Thyroid gland (tissue), 4 donors: ENCODE measurements around the gene MUC20. TPM values are rescaled to one million over a fixed set of nuclear protein-coding genes. Genes with fewer than 3 reads are reported as not detected.

Experiments
- DNase-seq, 2 donors: peaks; one replicate each; pipeline ENCODE4 v3.0.0-alpha.2; 2019
- H3K27ac ChIP-seq, 3 donors: fragments of 200-600 bp; sonication (generic); 1 replicate in 2 of 3; 2 replicates in 1 of 3; pipeline ENCODE4 v1.5.1; 2016 to 2019; ENCODE audit warnings: mild to moderate bottlenecking in 1 of 3, moderate library complexity in 1 of 3
- H3K27me3 ChIP-seq: fragments of 200-600 bp; sonication (generic); one replicate; pipeline ENCODE4 v1.5.1; 2019
- H3K36me3 ChIP-seq, 2 donors: fragments of 200-600 bp; sonication (generic); one replicate each; pipeline ENCODE4 v1.5.1; 2016 to 2019
- H3K4me1 ChIP-seq, 2 donors: fragments of 200-600 bp; sonication (generic); one replicate each; pipeline ENCODE4 v1.5.1; 2017 to 2019
- H3K4me3 ChIP-seq, 3 donors: fragments of 200-600 bp; sonication (generic); replicated peaks in 1 of 3; 1 replicate in 2 of 3; 2 replicates in 1 of 3; pipeline ENCODE4 v1.5.1; 2016; ENCODE audit warnings: mild to moderate bottlenecking in 1 of 3
- H3K9me3 ChIP-seq: fragments of 200-600 bp; sonication (generic); one replicate; pipeline ENCODE4 v1.5.1; 2017
- POLR2A ChIP-seq, 2 donors: fragments of 450-650 bp; IDR thresholded peaks; one replicate each; pipeline ENCODE4 v1.6.1; 2017; ENCODE audit warnings: antibody characterized with exemption in 2 of 2, mild to moderate bottlenecking in 2 of 2, moderate library complexity in 1 of 2
- WGBS, 2 donors: methylation state at CpG; one replicate each; pipeline ENCODE4 v1.1.5; 2017; 5-methylcytosine and 5-hydroxymethylcytosine counted together
- intact Hi-C: fragments of 100-400 bp; cut with DNase I; formaldehyde crosslinking; loops from one replicate; pipeline ENCODE4 v1.15.1; 2023
- total RNA-seq, 4 donors: library from RNA; depleted of rRNA; stranded (reverse); fragments of >200 nt; gene quantifications; one replicate each; pipeline ENCODE4 v1.2.3, GENCODE V29; 2016
- TF ChIP-seq, protein P1 (sequence below), 6 experiments: fragments of 200-600 bp in 3 of 6; fragments of 450-650 bp in 3 of 6; sonication (generic) in 3 of 6; IDR thresholded peaks; one replicate each; pipeline ENCODE4 v1.5.1; 2016 to 2019; ENCODE audit warnings: antibody characterized with exemption in 6 of 6, mild to moderate bottlenecking in 2 of 6, inconsistent platforms in 1 of 6, moderate library complexity in 1 of 6

MUC20 gene
- total RNA-seq, 4 donors from 2014 or later: 3.9 to 18.4 (median 13.9) TPM

- H3K36me3 ChIP-seq: no peaks in the 10 kb centered on the region
- no peaks in the 10 kb centered on the region for H3K9me3 ChIP-seq
- H3K4me3 ChIP-seq: no peak overlapping the region
- intact Hi-C loops: no loop called here
- no peak overlapping the region for H3K27ac ChIP-seq
- H3K4me1 ChIP-seq: peaks cover 3 to 6% of the 10 kb centered on the region in 2 donors
- H3K27me3 ChIP-seq: no peaks in the 10 kb centered on the region
- no peak for TF ChIP-seq POLR2A (IDR thresholded peaks at IDR 0.05)
- TF ChIP-seq, protein P1, sequence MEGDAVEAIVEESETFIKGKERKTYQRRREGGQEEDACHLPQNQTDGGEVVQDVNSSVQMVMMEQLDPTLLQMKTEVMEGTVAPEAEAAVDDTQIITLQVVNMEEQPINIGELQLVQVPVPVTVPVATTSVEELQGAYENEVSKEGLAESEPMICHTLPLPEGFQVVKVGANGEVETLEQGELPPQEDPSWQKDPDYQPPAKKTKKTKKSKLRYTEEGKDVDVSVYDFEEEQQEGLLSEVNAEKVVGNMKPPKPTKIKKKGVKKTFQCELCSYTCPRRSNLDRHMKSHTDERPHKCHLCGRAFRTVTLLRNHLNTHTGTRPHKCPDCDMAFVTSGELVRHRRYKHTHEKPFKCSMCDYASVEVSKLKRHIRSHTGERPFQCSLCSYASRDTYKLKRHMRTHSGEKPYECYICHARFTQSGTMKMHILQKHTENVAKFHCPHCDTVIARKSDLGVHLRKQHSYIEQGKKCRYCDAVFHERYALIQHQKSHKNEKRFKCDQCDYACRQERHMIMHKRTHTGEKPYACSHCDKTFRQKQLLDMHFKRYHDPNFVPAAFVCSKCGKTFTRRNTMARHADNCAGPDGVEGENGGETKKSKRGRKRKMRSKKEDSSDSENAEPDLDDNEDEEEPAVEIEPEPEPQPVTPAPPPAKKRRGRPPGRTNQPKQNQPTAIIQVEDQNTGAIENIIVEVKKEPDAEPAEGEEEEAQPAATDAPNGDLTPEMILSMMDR (IDR thresholded peaks at IDR 0.05): no peak
- WGBS, 2 donors: 88 to 89% methylated on average over 19 to 25 of the region's 30 CpGs
- no peak for DNase-seq
Observed at GRCh38 chr3:195750797-195751520, 30.2 kb downstream of the MUC20 start.

DNA sequence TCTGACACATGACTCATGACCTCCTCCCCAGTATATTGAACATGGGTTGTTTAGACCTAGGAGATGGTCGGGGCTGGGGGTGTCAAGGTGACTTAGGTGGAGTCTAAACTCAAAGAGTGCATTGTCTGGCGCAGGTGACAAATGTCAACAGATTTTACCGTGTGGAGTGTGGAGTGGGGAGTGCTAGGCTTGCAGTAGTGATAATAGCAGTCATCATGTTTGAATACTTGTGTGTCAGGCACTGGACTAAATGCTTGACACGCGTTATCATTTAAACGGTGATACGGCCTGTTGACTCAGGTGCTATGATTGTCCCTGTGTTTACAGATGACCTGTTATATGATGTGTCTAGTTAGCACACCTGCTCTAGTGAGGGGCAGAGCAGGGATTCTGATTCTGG is 30.8 kb downstream of the MUC20 start:
- no peaks in the 10 kb centered on the region for H3K27me3 ChIP-seq
- WGBS, 2 donors: 78 to 82% methylated on average over 7 of the region's 7 CpGs
- intact Hi-C loops: no loop called here
- no peaks in the 10 kb centered on the region for H3K9me3 ChIP-seq
- peaks cover 3 to 6% of the 10 kb centered on the region in 2 donors for H3K4me1 ChIP-seq
- no peak overlapping the region for H3K4me3 ChIP-seq
- H3K27ac ChIP-seq: no peak overlapping the region
- no peak for TF ChIP-seq POLR2A (IDR thresholded peaks at IDR 0.05)
- TF ChIP-seq, protein P1 (IDR thresholded peaks at IDR 0.05): no peak
- no peaks in the 10 kb centered on the region for H3K36me3 ChIP-seq
- DNase-seq: no peak

DNA sequence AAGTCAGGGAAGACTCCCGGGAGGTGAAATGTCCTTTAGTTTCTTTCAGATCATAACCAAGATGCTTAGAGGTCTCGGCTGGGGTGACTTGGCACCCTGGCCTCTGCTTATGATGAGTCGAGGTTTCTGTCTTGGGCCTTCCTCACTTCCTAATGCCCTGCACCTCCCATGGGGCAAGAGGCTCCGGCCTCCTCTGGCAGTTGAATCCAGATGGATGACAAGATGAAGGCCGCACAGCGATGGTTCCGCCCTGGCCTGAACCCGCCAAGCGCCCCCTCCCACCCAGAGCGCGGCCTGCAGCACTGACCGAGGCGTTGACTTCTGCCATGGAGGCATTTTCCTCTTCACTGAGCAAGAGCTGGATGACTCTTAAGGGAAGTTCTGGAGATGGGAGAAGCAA is 31.3 kb downstream of the MUC20 start:
- DNase-seq: no peak
- intact Hi-C loops: no loop called here
- H3K4me1 ChIP-seq: peaks cover 4 to 8% of the 10 kb centered on the region in 2 donors
- no peaks in the 10 kb centered on the region for H3K36me3 ChIP-seq
- 80 to 92% methylated on average over 3 to 13 of the region's 13 CpGs for WGBS, 2 donors
- TF ChIP-seq POLR2A (IDR thresholded peaks at IDR 0.05): no peak
- TF ChIP-seq, protein P1 (IDR thresholded peaks at IDR 0.05): no peak
- H3K9me3 ChIP-seq: no peaks in the 10 kb centered on the region
- no peaks in the 10 kb centered on the region for H3K27me3 ChIP-seq
- no peak overlapping the region for H3K4me3 ChIP-seq
- H3K27ac ChIP-seq: no peak overlapping the region

DNA sequence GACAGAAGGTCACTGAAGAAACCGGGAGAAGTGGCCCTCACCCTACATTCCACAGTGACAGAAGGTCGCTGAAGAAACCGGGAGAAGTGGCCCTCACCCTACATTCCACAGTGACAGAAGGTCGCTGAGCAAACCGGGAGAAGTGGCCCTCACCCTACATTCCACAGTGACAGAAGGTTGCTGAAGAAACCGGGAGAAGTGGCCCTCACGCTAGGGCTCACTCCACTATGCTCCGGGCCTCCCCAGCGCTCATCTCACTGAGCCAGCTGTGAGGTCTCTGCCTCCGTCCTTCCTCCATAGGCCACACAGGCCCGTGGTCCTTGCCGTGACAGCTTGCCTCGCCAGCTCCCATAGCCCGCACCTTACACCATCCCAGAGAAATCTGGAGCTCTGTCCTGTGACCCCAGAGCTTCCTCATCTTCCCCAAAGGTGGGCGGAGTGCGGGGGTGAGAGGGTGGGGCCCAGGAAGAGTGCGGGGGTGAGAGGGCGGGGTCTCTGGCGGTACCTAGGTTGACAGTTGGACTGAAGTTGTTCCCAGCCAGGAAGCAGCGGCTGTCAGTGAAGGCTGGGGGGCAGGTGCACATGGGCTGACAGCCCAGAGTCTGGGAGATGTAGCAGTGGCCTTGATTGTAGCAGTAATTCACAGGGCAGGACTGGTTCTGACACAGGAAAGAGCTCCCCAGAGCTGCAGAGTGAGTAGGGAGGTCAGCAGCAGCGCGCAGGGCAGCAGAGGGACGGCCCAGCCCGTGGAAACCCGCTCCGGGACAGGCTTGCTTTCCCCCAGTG is 32.0 kb downstream of the MUC20 start:
- Histone ChIP-seq H3K36me3 (no peaks in the 10 kb centered on the region), H3K27ac (no peak overlapping the region), H3K9me3 (no peaks in the 10 kb centered on the region), H3K4me1 (peaks cover 9 to 13% of the 10 kb centered on the region in 2 donors), H3K4me3 (no peak overlapping the region), H3K27me3 (no peaks in the 10 kb centered on the region)
- intact Hi-C loops: no loop called here
- DNase-seq: no peak
- WGBS, 2 donors: 71 to 74% methylated on average over 21 to 26 of the region's 26 CpGs
- TF ChIP-seq POLR2A (IDR thresholded peaks at IDR 0.05): no peak
- TF ChIP-seq, protein P1 (IDR thresholded peaks at IDR 0.05): no peak

GRCh38 chr3:195753581-195753980 is 32.8 kb downstream of the MUC20 start:
- Histone ChIP-seq H3K36me3 (no peaks in the 10 kb centered on the region), H3K9me3 (no peaks in the 10 kb centered on the region), H3K27me3 (no peaks in the 10 kb centered on the region), H3K27ac (no peak overlapping the region), H3K4me1 (peaks cover 6 to 7% of the 10 kb centered on the region in 2 donors), H3K4me3 (no peak overlapping the region)
- DNase-seq: no peak
- TF ChIP-seq, protein P1 (IDR thresholded peaks at IDR 0.05): no peak
- TF ChIP-seq POLR2A (IDR thresholded peaks at IDR 0.05): no peak
- intact Hi-C loops: no loop called here
- WGBS, 2 donors: 83 to 90% methylated on average over 14 of the region's 14 CpGs
